Glutamatergic neuron (in vitro differentiated cells): Measurements from ENCODE around the gene RBMS1. TPM values are rescaled to one million over a fixed set of nuclear protein-coding genes. Genes with fewer than 3 reads are reported as not detected.

Experiments
- DNase-seq: peaks from one replicate; pipeline ENCODE4 v3.0.0; 2022
- H3K27ac Mint-ChIP-seq: one replicate; pipeline ENCODE4 v1.8.0; 2020; ENCODE audit warnings: mild to moderate bottlenecking, mixed read lengths, inconsistent platforms; ENCODE audit not compliant: unreplicated experiment
- H3K27me3 Mint-ChIP-seq: one replicate; pipeline ENCODE4 v1.8.0; 2020; ENCODE audit warnings: mild to moderate bottlenecking, moderate library complexity, mixed read lengths, inconsistent platforms; ENCODE audit not compliant: unreplicated experiment
- H3K36me3 Mint-ChIP-seq: one replicate; pipeline ENCODE4 v1.8.0; 2020; ENCODE audit warnings: mild to moderate bottlenecking, mixed read lengths, inconsistent platforms; ENCODE audit not compliant: unreplicated experiment
- H3K4me1 Mint-ChIP-seq: one replicate; pipeline ENCODE4 v1.8.0; 2020; ENCODE audit warnings: mild to moderate bottlenecking, low read depth, mixed read lengths, inconsistent platforms; ENCODE audit not compliant: unreplicated experiment
- H3K4me3 Mint-ChIP-seq: one replicate; pipeline ENCODE4 v1.8.0; 2020; ENCODE audit warnings: mild to moderate bottlenecking, mixed read lengths, inconsistent platforms; ENCODE audit not compliant: unreplicated experiment
- H3K9me3 Mint-ChIP-seq: one replicate; pipeline ENCODE4 v1.8.0; 2020; ENCODE audit warnings: mild to moderate bottlenecking, moderate library complexity, mixed read lengths, inconsistent platforms; ENCODE audit not compliant: unreplicated experiment
- total RNA-seq: library from RNA; stranded (reverse); fragmentation: NEBNext Ultra II Directional; extraction: Animal tissue kit (Norgen Biotek cat#: 25700); gene quantifications from one replicate; pipeline ENCODE4 v1.2.1, GENCODE V29; 2021; ENCODE audit not compliant: unreplicated experiment
- TF ChIP-seq, protein P1 (sequence below): fragments of 200-600 bp; sonication (generic); IDR thresholded peaks from one replicate; pipeline ENCODE4 v1.5.0; 2021; ENCODE audit not compliant: partially characterized antibody, unreplicated experiment

RBMS1 gene
- total RNA-seq, 1 donor from 2014 or later, result 142 TPM

DNA sequence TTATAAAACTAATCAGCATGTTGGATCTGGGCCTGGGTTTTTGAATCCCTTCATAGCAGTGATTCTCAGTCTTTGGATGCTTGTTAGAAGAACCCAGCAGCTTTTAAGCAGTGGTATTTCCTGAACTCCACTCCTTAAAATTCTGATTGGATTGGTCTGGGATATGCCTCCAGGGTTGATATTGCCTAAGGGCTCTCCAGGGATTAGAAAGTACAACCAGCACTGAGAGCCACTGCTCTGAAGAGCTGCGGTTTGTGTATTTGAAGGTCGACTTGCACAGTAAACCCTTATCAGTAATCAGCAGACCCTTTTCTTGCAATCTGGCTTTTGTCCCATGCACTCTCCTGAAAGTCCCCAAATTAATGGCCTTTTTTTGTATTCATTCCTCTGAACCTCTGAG is 17.0 kb upstream of the RBMS1 start:
- Mint-ChIP-seq H3K27ac (no peak overlapping the region), H3K9me3 (no peaks in the 10 kb centered on the region), H3K27me3 (no peaks in the 10 kb centered on the region), H3K36me3 (no peaks in the 10 kb centered on the region), H3K4me1 (peaks cover 6% of the 10 kb centered on the region), H3K4me3 (no peak overlapping the region)
- no peak for DNase-seq
- TF ChIP-seq, protein P1, sequence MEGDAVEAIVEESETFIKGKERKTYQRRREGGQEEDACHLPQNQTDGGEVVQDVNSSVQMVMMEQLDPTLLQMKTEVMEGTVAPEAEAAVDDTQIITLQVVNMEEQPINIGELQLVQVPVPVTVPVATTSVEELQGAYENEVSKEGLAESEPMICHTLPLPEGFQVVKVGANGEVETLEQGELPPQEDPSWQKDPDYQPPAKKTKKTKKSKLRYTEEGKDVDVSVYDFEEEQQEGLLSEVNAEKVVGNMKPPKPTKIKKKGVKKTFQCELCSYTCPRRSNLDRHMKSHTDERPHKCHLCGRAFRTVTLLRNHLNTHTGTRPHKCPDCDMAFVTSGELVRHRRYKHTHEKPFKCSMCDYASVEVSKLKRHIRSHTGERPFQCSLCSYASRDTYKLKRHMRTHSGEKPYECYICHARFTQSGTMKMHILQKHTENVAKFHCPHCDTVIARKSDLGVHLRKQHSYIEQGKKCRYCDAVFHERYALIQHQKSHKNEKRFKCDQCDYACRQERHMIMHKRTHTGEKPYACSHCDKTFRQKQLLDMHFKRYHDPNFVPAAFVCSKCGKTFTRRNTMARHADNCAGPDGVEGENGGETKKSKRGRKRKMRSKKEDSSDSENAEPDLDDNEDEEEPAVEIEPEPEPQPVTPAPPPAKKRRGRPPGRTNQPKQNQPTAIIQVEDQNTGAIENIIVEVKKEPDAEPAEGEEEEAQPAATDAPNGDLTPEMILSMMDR, result no peak

DNA sequence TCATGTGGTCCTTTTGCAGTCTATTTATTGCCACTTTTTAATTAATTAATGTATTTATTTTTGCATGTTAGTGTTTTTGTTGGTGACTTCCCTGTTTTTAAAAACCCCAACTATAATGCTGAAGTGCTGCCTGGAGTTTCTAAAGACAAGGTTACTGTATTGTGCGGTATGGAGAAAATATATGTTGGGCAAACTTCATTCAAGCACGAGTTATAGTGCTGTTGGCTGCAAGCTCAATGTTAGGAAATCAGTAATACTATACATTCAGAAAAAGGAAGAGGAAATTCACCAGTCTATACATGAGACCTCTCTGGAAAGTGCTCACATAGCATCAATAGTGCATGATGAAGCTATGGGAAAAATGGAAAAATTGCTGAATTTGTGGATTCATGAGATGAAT is 15.4 kb upstream of the RBMS1 start:
- H3K27me3 Mint-ChIP-seq, result peaks cover 2% of the 10 kb centered on the region
- no peaks in the 10 kb centered on the region for H3K9me3 Mint-ChIP-seq
- DNase-seq, result no peak
- no peak overlapping the region for H3K4me3 Mint-ChIP-seq
- H3K27ac Mint-ChIP-seq, result no peak overlapping the region
- H3K36me3 Mint-ChIP-seq, result no peaks in the 10 kb centered on the region
- TF ChIP-seq, protein P1, result no peak
- H3K4me1 Mint-ChIP-seq, result peaks cover 7% of the 10 kb centered on the region

DNA sequence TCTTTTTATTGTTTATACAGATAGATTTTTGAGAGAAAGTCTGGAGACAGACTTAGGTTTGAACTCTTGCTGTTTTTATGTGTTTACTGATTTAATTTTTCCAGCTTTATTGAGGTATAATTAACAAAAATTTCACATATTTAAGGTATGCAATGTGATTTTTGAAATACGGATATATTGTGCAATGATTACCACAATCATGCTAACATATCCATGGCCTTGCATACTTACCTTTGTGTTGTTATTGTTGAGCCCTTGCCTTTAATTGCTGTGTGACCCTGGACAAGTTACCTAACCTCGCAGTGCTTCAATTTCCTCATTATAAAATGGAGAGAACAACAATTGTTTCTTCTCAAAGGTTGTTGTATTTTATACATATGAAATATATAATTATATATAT is 13.9 kb upstream of the RBMS1 start:
- no peak overlapping the region for H3K4me3 Mint-ChIP-seq
- no peak for DNase-seq
- peaks cover 9% of the 10 kb centered on the region for H3K4me1 Mint-ChIP-seq
- peaks cover 2% of the 10 kb centered on the region for H3K27me3 Mint-ChIP-seq
- no peaks in the 10 kb centered on the region for H3K36me3 Mint-ChIP-seq
- no peak overlapping the region for H3K27ac Mint-ChIP-seq
- TF ChIP-seq, protein P1, result no peak
- H3K9me3 Mint-ChIP-seq, result no peaks in the 10 kb centered on the region

DNA sequence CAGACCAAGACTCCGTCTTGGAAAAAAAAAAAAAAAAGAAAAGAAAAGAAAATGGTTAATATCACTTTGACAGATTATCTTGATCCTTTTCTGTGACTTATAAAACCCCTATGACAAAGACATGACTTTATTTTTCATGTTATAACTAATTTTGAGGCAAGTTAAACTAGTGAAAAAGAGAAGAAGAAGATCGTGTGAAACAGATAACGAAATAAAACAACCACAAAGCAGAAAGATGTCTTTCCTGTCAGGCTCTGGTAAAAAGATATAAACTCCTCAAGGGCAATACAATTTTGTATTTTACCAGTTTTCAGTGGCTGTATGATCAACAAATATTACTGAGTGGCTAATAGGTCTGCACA is 13.4 kb upstream of the RBMS1 start:
- no peaks in the 10 kb centered on the region for H3K36me3 Mint-ChIP-seq
- no peak overlapping the region for H3K4me3 Mint-ChIP-seq
- DNase-seq, result no peak
- H3K9me3 Mint-ChIP-seq, result no peaks in the 10 kb centered on the region
- peaks cover 2% of the 10 kb centered on the region for H3K27me3 Mint-ChIP-seq
- TF ChIP-seq, protein P1, result no peak
- H3K4me1 Mint-ChIP-seq, result peaks cover 9% of the 10 kb centered on the region
- no peak overlapping the region for H3K27ac Mint-ChIP-seq

DNA sequence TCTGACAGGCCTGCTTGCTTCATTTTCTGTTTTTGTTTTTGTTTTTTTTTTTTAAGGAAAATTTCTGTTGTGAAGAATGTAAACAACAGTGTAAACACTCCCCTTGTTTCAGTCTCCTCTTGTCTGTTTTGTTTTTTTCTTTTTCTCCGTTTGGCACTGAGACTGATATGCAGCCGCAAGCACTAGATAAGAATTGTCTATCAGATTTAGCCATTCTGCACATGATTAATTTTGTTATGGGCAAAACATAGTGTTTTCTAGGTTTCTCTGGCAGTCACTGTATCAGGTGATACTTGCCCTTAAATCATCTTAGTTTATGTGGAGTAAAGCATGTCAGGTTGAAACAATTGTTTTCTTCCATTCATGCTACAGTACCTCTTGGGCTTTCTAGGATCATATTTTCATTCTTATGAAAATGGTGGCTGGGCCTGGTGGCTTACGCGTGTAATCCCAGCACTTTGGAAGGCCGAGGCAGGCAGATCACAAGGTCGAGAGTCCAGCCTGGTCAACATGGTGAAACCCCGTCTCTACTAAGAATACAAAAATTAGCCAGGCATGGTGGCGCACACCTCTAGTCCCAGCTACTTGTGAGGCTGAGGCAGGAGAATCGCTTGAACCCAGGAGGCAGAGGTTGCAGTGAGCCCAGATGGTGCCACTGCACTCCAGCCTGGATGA is 12.9 kb upstream of the RBMS1 start:
- Mint-ChIP-seq H3K27me3 (peaks cover 2% of the 10 kb centered on the region), H3K4me1 (peaks cover 9% of the 10 kb centered on the region), H3K4me3 (no peak overlapping the region), H3K36me3 (no peaks in the 10 kb centered on the region), H3K9me3 (no peaks in the 10 kb centered on the region), H3K27ac (no peak overlapping the region)
- DNase-seq, result no peak
- TF ChIP-seq, protein P1, result no peak
